MCF 10A (cell line): ENCODE data around the gene RAF1. TPM values are rescaled to one million over a fixed set of nuclear protein-coding genes. Genes with fewer than 3 reads are reported as not detected.
"Not testable (repeated sequence)": the region's sequence is repeated elsewhere in the genome, so short reads cannot be mapped to it uniquely, and the experiment has no call there.

Source experiments
- BruUV-seq: library from RNA; stranded (reverse); fragments of 400-500 nt; replicated peaks from 2 replicates; lab custom pipeline; 2021; lab: Mats Ljungman, UMichigan
- CTCF ChIA-PET: fragments of 300-600 bp; sonication (Branson Sonifier 250); formaldehyde crosslinking; extraction: SDS; loops from one replicate; lab custom pipeline; 2021; ENCODE audit warnings: antibody characterized with exemption, inconsistent platforms; lab: Yijun Ruan, JAX
- POLR2A ChIA-PET: fragments of 300-600, 350-650 bp; sonication (Branson Sonifier 250); formaldehyde crosslinking; extraction: SDS; loops from one replicate; lab custom pipeline; 2020; ENCODE audit warnings: antibody characterized with exemption, inconsistent platforms; lab: Yijun Ruan, JAX
- DNase-seq: peaks from one replicate; pipeline ENCODE4 v3.0.0-alpha.2; 2018; ENCODE audit not compliant: unreplicated experiment
- H3K27ac Mint-ChIP-seq: one replicate; pipeline ENCODE4 v1.8.0; 2022; ENCODE audit warnings: mild to moderate bottlenecking, low read depth, mixed read lengths; ENCODE audit not compliant: unreplicated experiment
- H3K27me3 Mint-ChIP-seq: one replicate; pipeline ENCODE4 v1.8.0; 2022; ENCODE audit warnings: mixed read lengths; ENCODE audit not compliant: insufficient read depth, unreplicated experiment
- H3K36me3 Mint-ChIP-seq: one replicate; pipeline ENCODE4 v1.8.0; 2022; ENCODE audit warnings: mild to moderate bottlenecking, moderate library complexity, mixed read lengths; ENCODE audit not compliant: insufficient read depth, unreplicated experiment
- H3K4me1 Mint-ChIP-seq: one replicate; pipeline ENCODE4 v1.8.0; 2022; ENCODE audit warnings: mixed read lengths; ENCODE audit not compliant: insufficient read depth, unreplicated experiment
- H3K4me3 Mint-ChIP-seq: one replicate; pipeline ENCODE4 v1.8.0; 2022; ENCODE audit warnings: mild to moderate bottlenecking, moderate library complexity, mixed read lengths; ENCODE audit not compliant: unreplicated experiment
- H3K9me3 Mint-ChIP-seq: one replicate; pipeline ENCODE4 v1.8.0; 2022; ENCODE audit warnings: mixed read lengths; ENCODE audit not compliant: unreplicated experiment
- intact Hi-C: fragments of 100-400 bp; cut with micrococcal nuclease; formaldehyde crosslinking; loops from 2 replicates; pipeline ENCODE4 v1.14.1; 2022
- total RNA-seq: library from RNA; stranded (reverse); gene quantifications from 2 replicates; pipeline ENCODE4 v1.2.3, GENCODE V29; 2022
- TF ChIP-seq, protein P1 (sequence below): fragments of 200-600 bp; IDR thresholded peaks from one replicate; pipeline ENCODE4 v1.8.0; 2022; ENCODE audit warnings: antibody characterized with exemption, mild to moderate bottlenecking; ENCODE audit not compliant: unreplicated experiment

RAF1 gene
- total RNA-seq, 1 experiment from 2014 or later: 76.8 TPM

GRCh38 chr3:12663401-12663935, 449 bp downstream of the RAF1 start:
- TF ChIP-seq, protein P1, sequence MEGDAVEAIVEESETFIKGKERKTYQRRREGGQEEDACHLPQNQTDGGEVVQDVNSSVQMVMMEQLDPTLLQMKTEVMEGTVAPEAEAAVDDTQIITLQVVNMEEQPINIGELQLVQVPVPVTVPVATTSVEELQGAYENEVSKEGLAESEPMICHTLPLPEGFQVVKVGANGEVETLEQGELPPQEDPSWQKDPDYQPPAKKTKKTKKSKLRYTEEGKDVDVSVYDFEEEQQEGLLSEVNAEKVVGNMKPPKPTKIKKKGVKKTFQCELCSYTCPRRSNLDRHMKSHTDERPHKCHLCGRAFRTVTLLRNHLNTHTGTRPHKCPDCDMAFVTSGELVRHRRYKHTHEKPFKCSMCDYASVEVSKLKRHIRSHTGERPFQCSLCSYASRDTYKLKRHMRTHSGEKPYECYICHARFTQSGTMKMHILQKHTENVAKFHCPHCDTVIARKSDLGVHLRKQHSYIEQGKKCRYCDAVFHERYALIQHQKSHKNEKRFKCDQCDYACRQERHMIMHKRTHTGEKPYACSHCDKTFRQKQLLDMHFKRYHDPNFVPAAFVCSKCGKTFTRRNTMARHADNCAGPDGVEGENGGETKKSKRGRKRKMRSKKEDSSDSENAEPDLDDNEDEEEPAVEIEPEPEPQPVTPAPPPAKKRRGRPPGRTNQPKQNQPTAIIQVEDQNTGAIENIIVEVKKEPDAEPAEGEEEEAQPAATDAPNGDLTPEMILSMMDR: no peak
- no peaks in the 10 kb centered on the region for H3K27me3 Mint-ChIP-seq
- intact Hi-C loops: loop anchor here (2.0 to 5.0 kb wide), 2 partner anchors 17 to 106 kb away; partner anchors contain the start of gene MKRN2
- H3K4me3 Mint-ChIP-seq: peak overlapping the region; percentile 72
- peak; percentile 49 for DNase-seq
- no peaks in the 10 kb centered on the region for H3K9me3 Mint-ChIP-seq
- peak overlapping the region; percentile 98 for H3K27ac Mint-ChIP-seq
- ChIA-PET POLR2A (interaction anchor here (0.6 to 3.6 kb wide), 36 partner anchors 10 to 228 kb away, joined by 3 to 46 read pairs (median 5); partner anchors contain the start of genes MKRN2, MKRN2OS, RPL32 and TMEM40), CTCF (interaction anchor here (0.7 to 1.1 kb wide), 3 partner anchors 20 to 172 kb away, joined by 3 to 5 read pairs (median 4); no protein-coding TSS in a partner anchor)
- peaks cover 25% of the 10 kb centered on the region for H3K4me1 Mint-ChIP-seq
- H3K36me3 Mint-ChIP-seq: peaks cover 8% of the 10 kb centered on the region
- no TSS peak for BruUV-seq

DNA sequence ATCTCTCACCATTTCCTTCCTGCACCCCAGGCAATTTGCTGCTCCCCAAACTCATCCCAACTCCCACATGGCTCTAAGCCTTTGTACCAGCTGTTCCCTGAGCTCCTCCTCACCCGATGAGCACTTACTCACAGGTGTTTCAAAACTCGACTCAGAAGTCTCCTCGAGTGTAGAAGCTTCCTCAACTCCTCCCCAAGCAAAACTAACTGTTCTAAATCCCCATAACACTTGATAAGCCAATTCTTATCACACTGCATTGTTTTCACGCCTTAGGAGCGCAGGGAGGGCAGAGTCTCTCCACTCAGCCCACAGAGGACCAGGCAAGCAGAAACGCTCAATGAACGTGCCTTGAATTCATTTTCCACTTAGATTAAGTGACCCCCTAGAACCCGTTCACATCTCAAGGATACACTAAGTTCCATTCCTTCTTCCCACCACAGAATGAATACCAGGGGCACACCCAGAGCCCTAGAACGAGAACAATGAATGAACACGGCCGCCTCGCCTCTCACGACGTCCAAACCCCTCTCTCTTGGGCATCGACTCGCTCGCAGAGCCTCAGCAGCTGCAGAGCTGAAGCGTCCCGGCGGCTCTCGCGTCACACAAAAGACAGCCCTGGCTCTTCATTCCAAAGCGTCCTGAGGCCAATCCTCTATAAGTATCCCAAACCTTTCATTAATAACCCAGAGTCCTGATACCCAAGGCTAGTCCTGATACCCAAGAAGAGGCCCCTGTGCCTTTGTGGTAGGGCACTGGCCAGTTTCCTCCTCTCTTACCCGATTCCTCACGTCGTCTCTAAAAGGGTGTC, 1.1 kb downstream of the RAF1 start:
- TF ChIP-seq, protein P1: no peak
- CTCF ChIA-PET: interaction anchor here (0.6 to 1.2 kb wide), 3 partner anchors 14 to 100 kb away, joined by 3 to 5 read pairs (median 3); no protein-coding TSS in a partner anchor
- Mint-ChIP-seq H3K27me3 (no peaks in the 10 kb centered on the region), H3K4me1 (peaks cover 25% of the 10 kb centered on the region), H3K9me3 (no peaks in the 10 kb centered on the region), H3K27ac (peak overlapping the region; percentile 98), H3K4me3 (peak overlapping the region; percentile 72), H3K36me3 (peaks cover 8% of the 10 kb centered on the region)
- BruUV-seq: TSS peak; percentile 30
- DNase-seq: peak; percentile 69
- intact Hi-C loops: loop anchor here (2.0 to 5.0 kb wide), 2 partner anchors 16 to 105 kb away; partner anchors contain the start of gene MKRN2
- POLR2A ChIA-PET: interaction anchor here (0.6 to 3.6 kb wide), 34 partner anchors 9 to 179 kb away, joined by 3 to 46 read pairs (median 5); partner anchors contain the start of genes MKRN2, MKRN2OS, TMEM40 and TSEN2

DNA sequence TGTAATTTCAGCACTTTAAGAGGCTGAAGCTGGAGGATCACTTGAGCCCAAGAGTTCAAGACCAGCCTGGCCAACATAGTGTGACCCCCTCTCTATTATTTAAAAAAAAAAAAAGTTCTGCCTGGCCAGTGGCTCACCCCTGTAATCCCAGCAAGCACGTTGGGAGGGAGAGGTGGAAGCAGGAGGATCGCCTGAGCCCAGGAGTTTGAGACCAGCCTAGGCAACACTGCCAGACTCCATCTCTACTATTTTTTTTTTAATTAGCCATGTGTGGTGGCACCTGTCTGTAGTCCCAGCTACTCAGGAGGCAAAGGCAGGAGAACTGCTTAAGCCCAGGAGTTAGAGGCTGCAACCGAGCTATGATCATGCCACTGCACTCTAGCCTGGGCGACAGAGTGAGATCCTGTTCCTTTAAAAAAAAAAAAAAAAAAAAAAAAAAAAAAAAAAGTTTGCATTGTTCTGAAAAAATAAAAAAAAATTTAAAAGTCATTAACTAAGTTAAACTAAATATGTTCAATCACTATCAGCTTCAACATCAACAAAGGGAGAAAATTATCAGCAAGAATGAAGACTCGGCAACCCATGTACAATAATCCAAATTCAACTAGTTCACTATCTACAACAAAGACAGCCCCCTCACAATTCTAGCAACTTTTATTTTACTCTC, 1.9 kb downstream of the RAF1 start:
- H3K4me3 Mint-ChIP-seq: peak overlapping the region; percentile 72
- no TSS peak for BruUV-seq

GRCh38 chr3:12661375-12661774, 2.5 kb downstream of the RAF1 start:
- H3K27me3 Mint-ChIP-seq, CTCF ChIA-PET, H3K9me3 Mint-ChIP-seq, H3K27ac Mint-ChIP-seq, H3K36me3 Mint-ChIP-seq, BruUV-seq, DNase-seq: not testable (repeated sequence)
- intact Hi-C loops: loop anchor here (5.0 kb wide), 1 partner anchor 104 kb away; the partner anchor contains the start of gene MKRN2
- Mint-ChIP-seq H3K4me3 (peak overlapping the region; percentile 72), H3K4me1 (peaks cover 25% of the 10 kb centered on the region)
- POLR2A ChIA-PET: interaction anchor here (1.0 to 3.6 kb wide), 4 partner anchors 14 to 180 kb away, joined by 5 to 46 read pairs (median 28); partner anchors contain the start of genes MKRN2 and RPL32

More for the DNA sequence above, 1.9 kb downstream of the RAF1 start:
- DNase-seq: no peak
- Mint-ChIP-seq H3K27me3 (no peaks in the 10 kb centered on the region), H3K27ac (no peak overlapping the region), H3K36me3 (peaks cover 8% of the 10 kb centered on the region), H3K4me1 (peaks cover 25% of the 10 kb centered on the region), H3K9me3 (no peaks in the 10 kb centered on the region)
- CTCF ChIA-PET: interaction anchor here (0.7 to 1.2 kb wide), 3 partner anchors 15 to 108 kb away, joined by 3 to 5 read pairs (median 3); no protein-coding TSS in a partner anchor
- intact Hi-C loops: loop anchor here (2.0 to 5.0 kb wide), 2 partner anchors 15 to 105 kb away; partner anchors contain the start of gene MKRN2
- TF ChIP-seq, protein P1: no peak
- POLR2A ChIA-PET: interaction anchor here (0.6 to 3.6 kb wide), 24 partner anchors 8 to 180 kb away, joined by 3 to 46 read pairs (median 6); partner anchors contain the start of genes MKRN2, MKRN2OS and TMEM40
